WTC11 (cell line): ENCODE results near the gene DPH1.

Experiments
- CREB1 ChIP-seq: sonication (generic); formaldehyde crosslinking; IDR thresholded peaks from 2 replicates; pipeline ENCODE4 v1.8.0; 2023; ENCODE audit warnings: mild to moderate bottlenecking, missing genetic modification reagents
- CTCF ChIP-seq: fragments of 200-600 bp; IDR thresholded peaks from 2 replicates; pipeline ENCODE4 v1.8.0; 2022; ENCODE audit warnings: antibody characterized with exemption
- EMX1 ChIP-seq: fragments of 250-450 bp; sonication (Bioruptor Pico); IDR thresholded peaks from 2 replicates; pipeline ENCODE4 v1.8.0; 2021; ENCODE audit warnings: mild to moderate bottlenecking
- GABPB1 ChIP-seq: sonication (generic); formaldehyde crosslinking; IDR thresholded peaks from 2 replicates; pipeline ENCODE4 v1.8.1; 2023; ENCODE audit warnings: mild to moderate bottlenecking, missing genetic modification reagents
- IRF2 ChIP-seq: sonication (generic); formaldehyde crosslinking; IDR thresholded peaks from 2 replicates; pipeline ENCODE4 v1.8.0; 2022; ENCODE audit warnings: low read depth, missing genetic modification reagents, borderline replicate concordance
- SOX15 ChIP-seq: fragments of 250-450 bp; sonication (Bioruptor Pico); IDR thresholded peaks from 2 replicates; pipeline ENCODE4 v1.9.0; 2021; ENCODE audit warnings: mild to moderate bottlenecking
- SP1 ChIP-seq: sonication (generic); formaldehyde crosslinking; conservative IDR thresholded peaks from 2 replicates; pipeline ENCODE4 v1.8.1; 2022; ENCODE audit warnings: missing genetic modification reagents
- USF2 ChIP-seq: sonication (generic); formaldehyde crosslinking; IDR thresholded peaks from 2 replicates; pipeline ENCODE4 v1.8.1; 2023; ENCODE audit warnings: mild to moderate bottlenecking, missing genetic modification reagents, moderate library complexity
- ZNF232 ChIP-seq: sonication (generic); formaldehyde crosslinking; IDR thresholded peaks from 2 replicates; pipeline ENCODE4 v1.8.0; 2022; ENCODE audit warnings: mild to moderate bottlenecking, missing genetic modification reagents
- ZSCAN18 ChIP-seq: fragments of 250-450 bp; sonication (Bioruptor Pico); IDR thresholded peaks from 2 replicates; pipeline ENCODE4 v2.1.2; 2022; ENCODE audit warnings: mild to moderate bottlenecking, moderate library complexity

DNA sequence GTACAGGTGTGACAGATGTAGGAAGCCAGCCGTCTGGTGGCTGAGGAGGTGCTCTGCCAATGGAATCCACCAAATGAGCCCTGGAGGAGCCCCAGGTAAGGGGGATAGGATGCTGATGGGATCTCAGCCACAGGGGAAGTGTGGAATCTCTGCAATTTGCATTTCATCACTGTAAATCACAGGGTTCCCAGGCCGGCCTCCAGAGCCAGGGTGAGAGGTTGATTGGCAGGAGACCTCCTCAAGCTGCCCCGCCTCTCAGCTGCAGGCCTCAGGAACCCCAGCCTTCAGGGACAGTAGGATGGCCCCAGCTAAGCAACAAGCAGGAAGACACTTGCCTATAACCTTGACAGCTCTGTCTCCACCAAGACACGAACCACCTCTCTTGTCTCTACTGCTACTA is 44.3 kb upstream of the DPH1 start:
- no peak for TF ChIP-seq CTCF
- no peak for TF ChIP-seq ZSCAN18 (CRISPR knock-in tag)
- TF ChIP-seq GABPB1 (CRISPR knock-in tag): no peak
- TF ChIP-seq IRF2 (CRISPR knock-in tag): no peak
- TF ChIP-seq ZNF232: no peak
- TF ChIP-seq SOX15 (CRISPR knock-in tag): no peak
- TF ChIP-seq CREB1 (CRISPR knock-in tag): no peak
- no peak for TF ChIP-seq USF2
- TF ChIP-seq EMX1 (CRISPR knock-in tag): no peak
- no peak for TF ChIP-seq SP1 (CRISPR knock-in tag)
